ENCODE data around the gene MYO1D. TPM values are rescaled to one million over a fixed set of nuclear protein-coding genes. Genes with fewer than 3 reads are reported as not detected.

The MYO1D gene
- total RNA-seq, 1 experiment from 2014 or later, result 1.3 TPM

DNA sequence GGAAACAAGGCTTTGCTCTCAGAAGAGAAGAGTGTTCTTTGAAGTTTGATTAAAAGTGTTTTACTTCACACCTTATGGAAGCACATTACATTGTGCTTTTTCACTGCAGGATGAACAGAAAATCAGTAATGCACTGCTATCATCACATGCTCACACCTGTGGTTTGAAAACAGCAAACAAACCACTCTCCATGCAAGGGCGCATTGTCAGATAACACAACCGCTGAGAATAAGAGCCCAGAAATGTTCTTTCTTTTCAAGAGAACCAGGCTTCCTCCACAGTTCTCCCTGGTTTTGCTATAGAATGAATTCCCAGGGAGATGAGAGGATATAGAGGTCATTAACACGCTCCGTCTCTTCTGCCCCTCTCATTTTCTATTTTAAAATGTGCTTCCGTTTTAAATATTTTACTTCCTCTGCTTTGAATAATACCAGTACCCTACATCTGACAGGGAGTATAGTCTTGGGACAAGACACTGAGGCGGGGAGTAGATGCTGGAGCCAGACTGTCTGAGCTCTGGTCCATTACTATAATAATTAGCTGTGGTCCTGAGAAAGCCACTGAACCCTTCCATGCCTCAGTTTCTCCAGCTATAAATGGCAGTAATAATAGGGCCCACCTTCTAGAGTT lies 318.5 kb downstream of the MYO1D start:
- no TSS peak for BruUV-seq (replicated peaks)
- no peak for ATAC-seq
- intact Hi-C loops (cut with micrococcal nuclease; ENCODE audit: unreplicated experiment), result no loop called here
- H3K9me3 ChIP-seq (ENCODE audit: control insufficient read depth, insufficient read depth, low read depth, low read length), result no peaks in the 10 kb centered on the region
- H3K4me3 ChIP-seq (ENCODE audit: low read depth in 2 of 2, low read length in 2 of 2), result no peak overlapping the region
- POLR2A ChIA-PET, result no interaction called here
- no peaks in the 10 kb centered on the region for H3K27me3 ChIP-seq (ENCODE audit: control insufficient read depth, insufficient read depth, low read length)
- H3K4me1 ChIP-seq (ENCODE audit: control insufficient read depth, insufficient read depth, low read length), result no peaks in the 10 kb centered on the region
- CTCF ChIA-PET, result interaction anchor here (1.0 kb wide), 1 partner anchor 9 kb away, joined by 3 read pairs; no protein-coding TSS in a partner anchor
- TF ChIP-seq, protein P1, sequence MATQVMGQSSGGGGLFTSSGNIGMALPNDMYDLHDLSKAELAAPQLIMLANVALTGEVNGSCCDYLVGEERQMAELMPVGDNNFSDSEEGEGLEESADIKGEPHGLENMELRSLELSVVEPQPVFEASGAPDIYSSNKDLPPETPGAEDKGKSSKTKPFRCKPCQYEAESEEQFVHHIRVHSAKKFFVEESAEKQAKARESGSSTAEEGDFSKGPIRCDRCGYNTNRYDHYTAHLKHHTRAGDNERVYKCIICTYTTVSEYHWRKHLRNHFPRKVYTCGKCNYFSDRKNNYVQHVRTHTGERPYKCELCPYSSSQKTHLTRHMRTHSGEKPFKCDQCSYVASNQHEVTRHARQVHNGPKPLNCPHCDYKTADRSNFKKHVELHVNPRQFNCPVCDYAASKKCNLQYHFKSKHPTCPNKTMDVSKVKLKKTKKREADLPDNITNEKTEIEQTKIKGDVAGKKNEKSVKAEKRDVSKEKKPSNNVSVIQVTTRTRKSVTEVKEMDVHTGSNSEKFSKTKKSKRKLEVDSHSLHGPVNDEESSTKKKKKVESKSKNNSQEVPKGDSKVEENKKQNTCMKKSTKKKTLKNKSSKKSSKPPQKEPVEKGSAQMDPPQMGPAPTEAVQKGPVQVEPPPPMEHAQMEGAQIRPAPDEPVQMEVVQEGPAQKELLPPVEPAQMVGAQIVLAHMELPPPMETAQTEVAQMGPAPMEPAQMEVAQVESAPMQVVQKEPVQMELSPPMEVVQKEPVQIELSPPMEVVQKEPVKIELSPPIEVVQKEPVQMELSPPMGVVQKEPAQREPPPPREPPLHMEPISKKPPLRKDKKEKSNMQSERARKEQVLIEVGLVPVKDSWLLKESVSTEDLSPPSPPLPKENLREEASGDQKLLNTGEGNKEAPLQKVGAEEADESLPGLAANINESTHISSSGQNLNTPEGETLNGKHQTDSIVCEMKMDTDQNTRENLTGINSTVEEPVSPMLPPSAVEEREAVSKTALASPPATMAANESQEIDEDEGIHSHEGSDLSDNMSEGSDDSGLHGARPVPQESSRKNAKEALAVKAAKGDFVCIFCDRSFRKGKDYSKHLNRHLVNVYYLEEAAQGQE (IDR thresholded peaks at IDR 0.05; ENCODE audit: insufficient read depth in 1 of 2, low read depth in 2 of 2, low read length in 1 of 2), result no peak
- TF ChIP-seq POLR2AphosphoS5 (IDR thresholded peaks at IDR 0.05; ENCODE audit: low read depth, low read length) (no peak), TCF7L2 (IDR thresholded peaks at IDR 0.05; ENCODE audit: low read depth, low read length) (no peak), SIN3A (IDR thresholded peaks at IDR 0.05; ENCODE audit: borderline replicate concordance, insufficient read depth, low read depth, low read length) (no peak)
- TF ChIP-seq, protein P2, sequence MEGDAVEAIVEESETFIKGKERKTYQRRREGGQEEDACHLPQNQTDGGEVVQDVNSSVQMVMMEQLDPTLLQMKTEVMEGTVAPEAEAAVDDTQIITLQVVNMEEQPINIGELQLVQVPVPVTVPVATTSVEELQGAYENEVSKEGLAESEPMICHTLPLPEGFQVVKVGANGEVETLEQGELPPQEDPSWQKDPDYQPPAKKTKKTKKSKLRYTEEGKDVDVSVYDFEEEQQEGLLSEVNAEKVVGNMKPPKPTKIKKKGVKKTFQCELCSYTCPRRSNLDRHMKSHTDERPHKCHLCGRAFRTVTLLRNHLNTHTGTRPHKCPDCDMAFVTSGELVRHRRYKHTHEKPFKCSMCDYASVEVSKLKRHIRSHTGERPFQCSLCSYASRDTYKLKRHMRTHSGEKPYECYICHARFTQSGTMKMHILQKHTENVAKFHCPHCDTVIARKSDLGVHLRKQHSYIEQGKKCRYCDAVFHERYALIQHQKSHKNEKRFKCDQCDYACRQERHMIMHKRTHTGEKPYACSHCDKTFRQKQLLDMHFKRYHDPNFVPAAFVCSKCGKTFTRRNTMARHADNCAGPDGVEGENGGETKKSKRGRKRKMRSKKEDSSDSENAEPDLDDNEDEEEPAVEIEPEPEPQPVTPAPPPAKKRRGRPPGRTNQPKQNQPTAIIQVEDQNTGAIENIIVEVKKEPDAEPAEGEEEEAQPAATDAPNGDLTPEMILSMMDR (IDR thresholded peaks at IDR 0.05), result no peak
- no peaks in the 10 kb centered on the region for H3K36me3 ChIP-seq (ENCODE audit: control insufficient read depth, insufficient read depth, low read length)
- no peak for DNase-seq (ENCODE audit: low read depth, low spot score)
- H3K27ac ChIP-seq (ENCODE audit: low read length), result no peak overlapping the region
- in situ Hi-C loops (cut with HindIII; ENCODE audit: low pct_unique_long_range_greater_than_20kb, low sequenced_read_pairs), result no loop called here

DNA sequence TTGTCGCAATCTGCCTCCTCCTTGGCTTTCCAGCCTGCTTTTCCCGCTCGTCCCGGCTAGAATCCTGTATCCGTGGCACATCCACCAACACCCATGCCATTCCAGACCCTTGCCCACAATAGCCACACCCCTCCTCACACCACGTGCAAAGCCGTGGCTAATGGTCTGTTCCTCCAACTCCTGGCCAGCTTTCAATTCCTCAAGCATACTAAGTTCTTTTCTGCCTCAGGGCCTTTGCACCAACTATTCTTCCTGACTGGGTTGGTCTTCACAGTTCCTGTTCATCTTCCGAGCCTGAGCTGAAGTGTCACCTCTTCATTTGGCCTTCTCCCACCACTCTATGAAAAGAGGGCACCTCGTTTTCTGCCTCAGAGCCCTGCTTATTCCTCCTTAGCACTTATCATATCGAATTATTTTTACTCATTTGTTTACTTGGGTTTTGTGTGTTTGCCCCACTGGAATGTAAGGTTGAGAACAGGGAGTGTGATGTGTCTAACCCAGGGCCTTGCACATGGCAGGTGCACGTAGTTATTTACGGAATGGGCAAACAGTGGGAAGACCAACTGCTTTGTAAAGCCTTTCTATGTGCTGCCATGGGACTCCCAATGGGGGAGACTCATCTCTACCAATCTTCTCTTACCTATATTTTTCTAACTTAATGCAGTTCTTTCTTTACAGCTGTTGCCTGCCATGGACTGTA lies 321.2 kb downstream of the MYO1D start:
- intact Hi-C loops (cut with micrococcal nuclease; ENCODE audit: unreplicated experiment) (no loop called here), in situ Hi-C loops (cut with HindIII; ENCODE audit: low pct_unique_long_range_greater_than_20kb, low sequenced_read_pairs) (no loop called here)
- DNase-seq (ENCODE audit: low read depth, low spot score), result no peak
- POLR2A ChIA-PET, result interaction anchor here (0.9 kb wide), 1 partner anchor 10 kb away, joined by 3 read pairs; no protein-coding TSS in a partner anchor
- H3K9me3 ChIP-seq (ENCODE audit: control insufficient read depth, insufficient read depth, low read depth, low read length), result no peaks in the 10 kb centered on the region
- ATAC-seq, result no peak
- no peak overlapping the region for H3K27ac ChIP-seq (ENCODE audit: low read length)
- H3K27me3 ChIP-seq (ENCODE audit: control insufficient read depth, insufficient read depth, low read length), result no peaks in the 10 kb centered on the region
- CTCF ChIA-PET, result interaction anchor here (0.5 kb wide), 1 partner anchor 9 kb away, joined by 3 read pairs; no protein-coding TSS in a partner anchor
- no peak overlapping the region for H3K4me3 ChIP-seq (ENCODE audit: low read depth in 2 of 2, low read length in 2 of 2)
- H3K4me1 ChIP-seq (ENCODE audit: control insufficient read depth, insufficient read depth, low read length), result no peaks in the 10 kb centered on the region
- no peaks in the 10 kb centered on the region for H3K36me3 ChIP-seq (ENCODE audit: control insufficient read depth, insufficient read depth, low read length)
- BruUV-seq (replicated peaks), result no TSS peak
- TF ChIP-seq, protein P1 (IDR thresholded peaks at IDR 0.05; ENCODE audit: insufficient read depth in 1 of 2, low read depth in 2 of 2, low read length in 1 of 2), result no peak
- TF ChIP-seq, protein P2 (IDR thresholded peaks at IDR 0.05), result no peak

Measured in Panc1 (cell line).